Naive B cell (primary cell): ENCODE data around the gene KRTAP10-1. TPM values are rescaled to one million over a fixed set of nuclear protein-coding genes. Genes with fewer than 3 reads are reported as not detected.

ENCODE experiments used
- ATAC-seq, 2 donors: fragments of 150-1000 bp; cut with Tn5 transposase; 2 replicates each; pipeline ENCODE4 v1.10.0; 2021; ENCODE audit warnings: low read depth in 2 of 2, mild to moderate bottlenecking in 2 of 2, moderate library complexity in 2 of 2
- DNase-seq: peaks from one replicate; pipeline ENCODE4 v3.0.0; 2022
- H3K27ac Mint-ChIP-seq, 6 donors: one replicate each; pipeline ENCODE4 v1.8.0; 2020 to 2022; ENCODE audit warnings: mild to moderate bottlenecking in 6 of 6, mixed read lengths in 6 of 6, moderate library complexity in 5 of 6, inconsistent platforms in 2 of 6
- H3K27me3 Mint-ChIP-seq, 3 donors: one replicate each; pipeline ENCODE4 v1.8.0; 2021 to 2022; ENCODE audit warnings: mixed read lengths in 3 of 3, mild to moderate bottlenecking in 1 of 3
- H3K36me3 Mint-ChIP-seq, 2 donors: one replicate each; pipeline ENCODE4 v1.8.0; 2020 to 2022; ENCODE audit warnings: mixed read lengths in 2 of 2, inconsistent platforms in 1 of 2, mild to moderate bottlenecking in 1 of 2
- H3K4me1 Mint-ChIP-seq, 3 donors: one replicate each; pipeline ENCODE4 v1.8.0; 2020 to 2022; ENCODE audit warnings: mixed read lengths in 3 of 3, inconsistent platforms in 1 of 3, mild to moderate bottlenecking in 1 of 3, moderate library complexity in 1 of 3
- H3K4me3 Mint-ChIP-seq, 8 donors: one replicate each; pipeline ENCODE4 v1.8.0; 2020 to 2022; ENCODE audit warnings: mild to moderate bottlenecking in 8 of 8, mixed read lengths in 8 of 8, moderate library complexity in 8 of 8, inconsistent platforms in 2 of 8
- H3K9me3 Mint-ChIP-seq, 7 donors: one replicate each; pipeline ENCODE4 v1.8.0; 2020 to 2022; ENCODE audit warnings: mixed read lengths in 7 of 7, mild to moderate bottlenecking in 5 of 7, inconsistent platforms in 2 of 7, moderate library complexity in 1 of 7
- polyA plus RNA-seq, 6 donors: library from polyadenylated mRNA; unstranded; fragments of 300-500 nt; fragmentation: Illumina TruSeq; gene quantifications; one replicate each; pipeline ENCODE4 v1.2.3, GENCODE V29; 2021; ENCODE audit warnings: low read depth in 6 of 6

Gene KRTAP10-1
- polyA plus RNA-seq, 6 donors from 2014 or later, result not detected

DNA sequence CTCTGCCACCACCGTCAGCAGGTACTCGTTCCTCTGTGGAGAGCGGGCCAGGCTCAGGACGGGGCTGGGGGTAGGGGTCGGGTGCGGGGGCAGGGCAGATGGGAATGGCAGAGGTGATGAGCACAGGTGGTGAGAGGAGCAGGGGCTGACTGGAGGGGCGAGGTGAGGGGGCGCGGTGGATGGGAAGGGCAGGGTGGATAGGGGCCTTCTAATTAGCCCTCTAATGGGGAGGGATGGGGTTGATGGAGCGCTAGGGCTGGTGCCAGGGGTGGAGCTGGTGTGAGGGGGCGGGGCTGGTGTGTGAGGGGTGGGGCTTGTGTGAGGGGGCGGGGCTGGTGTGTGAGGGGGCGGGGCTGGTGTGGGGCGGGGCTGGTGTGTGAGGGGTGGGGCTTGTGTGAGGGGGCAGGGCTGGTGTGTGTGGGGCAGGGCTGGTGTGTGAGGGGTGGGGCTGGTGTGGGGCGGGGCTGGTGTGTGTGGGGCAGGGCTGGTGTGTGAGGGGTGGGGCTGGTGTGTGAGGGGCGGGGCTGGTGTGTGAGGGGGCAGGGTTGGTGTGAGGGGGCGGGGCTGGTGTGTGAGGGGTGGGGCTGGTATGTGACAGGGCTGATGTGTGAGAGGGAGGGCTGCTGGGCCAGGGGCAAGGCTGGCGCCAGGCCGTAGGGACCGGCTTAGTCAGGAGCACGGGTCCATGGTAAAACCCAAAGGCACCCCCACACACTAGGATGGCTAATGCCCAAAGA is 5.9 kb downstream of the KRTAP10-1 start:
- Mint-ChIP-seq H3K4me1 (no peaks in the 10 kb centered on the region), H3K36me3 (no peaks in the 10 kb centered on the region), H3K27me3 (peaks cover 21 to 59% (median 40%) of the 10 kb centered on the region in 3 donors), H3K9me3 (peaks cover 0 to 4% (median 0%) of the 10 kb centered on the region in 7 donors), H3K4me3 (no peak overlapping the region), H3K27ac (no peak overlapping the region)
- no peak for ATAC-seq
- DNase-seq, result no peak

GRCh38 chr21:44533121-44533890 is 6.7 kb downstream of the KRTAP10-1 start:
- H3K9me3 Mint-ChIP-seq, result peaks cover 0 to 4% (median 0%) of the 10 kb centered on the region in 7 donors
- no peaks in the 10 kb centered on the region for H3K36me3 Mint-ChIP-seq
- H3K4me3 Mint-ChIP-seq, result no peak overlapping the region
- ATAC-seq, result no peak
- peaks cover 21 to 55% (median 32%) of the 10 kb centered on the region in 3 donors for H3K27me3 Mint-ChIP-seq
- no peak for DNase-seq
- H3K4me1 Mint-ChIP-seq, result no peaks in the 10 kb centered on the region
- no peak overlapping the region for H3K27ac Mint-ChIP-seq

DNA sequence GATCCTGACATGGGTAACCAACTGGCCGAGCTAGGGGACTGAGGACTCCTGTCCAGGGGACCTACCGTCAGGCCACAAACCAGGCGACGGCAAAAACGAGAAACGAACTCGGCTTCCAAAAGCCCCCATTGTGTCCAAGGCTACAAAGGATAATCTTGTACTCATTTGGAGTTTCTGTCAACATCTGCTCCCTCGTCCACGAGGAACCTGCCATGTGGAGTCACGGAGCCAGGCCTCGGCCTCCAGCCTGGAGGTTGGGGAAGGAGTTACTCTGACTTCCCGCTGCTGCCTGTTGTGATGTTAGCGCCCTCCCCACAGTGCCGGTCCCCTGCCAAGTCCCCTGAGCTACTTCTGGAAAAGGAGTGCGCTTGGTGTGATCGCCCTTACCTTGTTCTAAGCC is 7.3 kb downstream of the KRTAP10-1 start:
- peaks cover 0 to 4% (median 0%) of the 10 kb centered on the region in 7 donors for H3K9me3 Mint-ChIP-seq
- no peak overlapping the region for H3K27ac Mint-ChIP-seq
- no peak for DNase-seq
- no peak overlapping the region for H3K4me3 Mint-ChIP-seq
- H3K36me3 Mint-ChIP-seq, result no peaks in the 10 kb centered on the region
- peaks cover 21 to 49% (median 28%) of the 10 kb centered on the region in 3 donors for H3K27me3 Mint-ChIP-seq
- H3K4me1 Mint-ChIP-seq, result no peaks in the 10 kb centered on the region
- no peak for ATAC-seq

GRCh38 chr21:44531606-44532564 is 8.1 kb downstream of the KRTAP10-1 start:
- Mint-ChIP-seq H3K9me3 (peaks cover 0 to 4% (median 0%) of the 10 kb centered on the region in 7 donors), H3K4me1 (no peaks in the 10 kb centered on the region), H3K36me3 (no peaks in the 10 kb centered on the region), H3K27ac (peak overlapping the region in 1 of 6 donors; percentile 66), H3K27me3 (peaks cover 14 to 41% (median 20%) of the 10 kb centered on the region in 3 donors), H3K4me3 (no peak overlapping the region)
- DNase-seq, result no peak
- no peak for ATAC-seq

DNA sequence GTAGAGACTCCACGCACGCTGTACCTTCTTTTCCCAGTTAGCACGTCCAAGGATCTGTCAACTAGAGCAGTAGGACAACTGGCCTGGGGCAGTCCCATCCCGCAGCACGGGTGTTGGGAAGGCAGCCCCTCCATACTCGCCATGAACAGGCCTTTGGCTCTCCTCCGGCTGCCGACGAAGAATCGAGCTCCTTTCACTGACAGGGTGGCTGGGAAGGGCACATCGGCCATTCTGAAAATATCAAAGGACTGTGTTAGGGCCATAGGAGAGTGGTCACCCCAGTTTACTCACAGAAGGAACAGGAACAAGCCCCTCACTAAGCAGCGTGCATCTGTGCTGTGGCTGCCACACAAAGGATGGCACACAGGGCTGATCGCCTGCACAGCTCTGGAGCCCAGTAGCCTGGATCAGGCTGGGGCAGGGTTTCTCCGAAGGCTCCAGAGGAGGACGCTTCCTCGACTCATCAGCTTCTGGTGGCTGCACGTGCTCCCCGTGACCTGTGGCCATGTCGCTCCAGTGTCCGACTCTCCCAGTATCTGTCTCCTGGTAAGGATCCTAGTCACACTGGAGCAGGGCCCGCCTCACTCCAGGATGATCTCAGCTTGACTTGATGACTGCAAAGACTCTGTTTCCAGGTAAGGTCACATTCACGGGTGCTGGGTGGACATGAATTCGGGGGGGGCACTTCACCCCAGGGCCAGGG is 8.9 kb downstream of the KRTAP10-1 start:
- ATAC-seq, result no peak
- Mint-ChIP-seq H3K9me3 (peaks cover 0 to 4% (median 0%) of the 10 kb centered on the region in 7 donors), H3K27ac (no peak overlapping the region), H3K36me3 (no peaks in the 10 kb centered on the region), H3K4me3 (no peak overlapping the region), H3K4me1 (no peaks in the 10 kb centered on the region), H3K27me3 (peaks cover 6 to 37% (median 19%) of the 10 kb centered on the region in 3 donors)
- no peak for DNase-seq

- DNase-seq (no peak), ATAC-seq (no peak)
- Mint-ChIP-seq H3K4me1 (no peaks in the 10 kb centered on the region), H3K36me3 (no peaks in the 10 kb centered on the region), H3K27ac (peak overlapping the region in 1 of 6 donors; percentile 94), H3K4me3 (peak overlapping the region in 1 of 8 donors; percentile 61), H3K27me3 (peaks cover 5 to 36% (median 19%) of the 10 kb centered on the region in 3 donors), H3K9me3 (peaks cover 0 to 4% (median 0%) of the 10 kb centered on the region in 7 donors)
Measured at GRCh38 chr21:44530221-44530902, 9.6 kb downstream of the KRTAP10-1 start.

DNA sequence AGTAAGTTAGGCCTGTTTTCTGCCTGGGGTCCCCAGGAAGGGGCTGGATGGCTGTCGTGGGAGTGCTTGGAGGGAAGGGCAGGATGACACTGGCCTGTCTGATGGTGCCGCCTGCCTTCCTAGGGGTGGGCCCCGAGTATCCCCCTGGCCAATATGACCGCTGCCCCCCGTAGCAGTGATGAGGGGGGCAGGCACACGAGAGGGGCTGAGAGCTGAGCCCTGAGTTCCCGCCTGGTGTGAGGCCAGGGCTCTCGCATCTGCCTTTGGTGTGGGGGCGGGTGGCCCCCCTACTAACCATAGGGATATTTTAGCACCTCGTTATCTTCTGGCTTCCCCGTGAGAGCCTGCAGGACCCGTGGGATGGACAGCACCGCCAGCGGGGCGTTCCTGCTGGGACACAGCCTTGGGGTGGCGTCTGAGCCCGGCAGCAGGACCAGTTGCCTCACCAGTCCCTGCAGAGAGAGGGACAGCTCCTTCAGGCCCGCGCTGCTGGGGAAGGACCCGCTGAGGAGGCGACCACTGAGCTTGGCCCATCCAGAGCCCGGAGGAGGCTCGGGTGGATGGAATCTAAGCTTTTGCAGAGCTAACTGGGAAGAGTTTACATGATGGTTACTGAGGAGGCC is 10.4 kb downstream of the KRTAP10-1 start:
- H3K27ac Mint-ChIP-seq, result peak overlapping the region in 1 of 6 donors; percentile 94
- no peaks in the 10 kb centered on the region for H3K36me3 Mint-ChIP-seq
- peaks cover 0 to 3% (median 0%) of the 10 kb centered on the region in 7 donors for H3K9me3 Mint-ChIP-seq
- peaks cover 5 to 31% (median 19%) of the 10 kb centered on the region in 3 donors for H3K27me3 Mint-ChIP-seq
- no peak overlapping the region for H3K4me3 Mint-ChIP-seq
- no peaks in the 10 kb centered on the region for H3K4me1 Mint-ChIP-seq
- ATAC-seq (no peak), DNase-seq (no peak)

DNA sequence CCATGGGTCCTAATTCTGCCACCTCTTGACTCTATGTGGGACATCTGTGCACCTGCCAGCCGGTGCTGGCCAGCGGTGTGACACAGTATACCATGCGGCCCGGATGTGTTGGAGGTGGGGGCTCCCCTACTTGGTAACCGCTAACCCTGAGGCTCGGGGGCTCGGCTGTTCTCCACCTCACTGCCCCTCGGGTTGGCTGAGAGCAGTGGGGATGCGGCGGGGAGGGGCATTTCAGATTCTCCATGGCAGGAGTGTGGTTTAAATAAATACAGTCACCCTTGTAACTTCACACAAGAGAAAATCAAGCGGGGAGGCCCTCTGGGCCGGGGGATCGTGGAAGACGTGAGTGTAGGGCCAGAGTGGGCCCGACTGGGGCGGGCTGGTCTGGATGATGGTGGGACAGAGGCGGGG is 11.0 kb downstream of the KRTAP10-1 start:
- Mint-ChIP-seq H3K4me3 (no peak overlapping the region), H3K27ac (peak overlapping the region in 1 of 6 donors; percentile 42), H3K9me3 (peaks cover 0 to 3% (median 0%) of the 10 kb centered on the region in 7 donors), H3K4me1 (no peaks in the 10 kb centered on the region), H3K27me3 (peaks cover 5 to 30% (median 19%) of the 10 kb centered on the region in 3 donors), H3K36me3 (no peaks in the 10 kb centered on the region)
- ATAC-seq (no peak), DNase-seq (no peak)

DNA sequence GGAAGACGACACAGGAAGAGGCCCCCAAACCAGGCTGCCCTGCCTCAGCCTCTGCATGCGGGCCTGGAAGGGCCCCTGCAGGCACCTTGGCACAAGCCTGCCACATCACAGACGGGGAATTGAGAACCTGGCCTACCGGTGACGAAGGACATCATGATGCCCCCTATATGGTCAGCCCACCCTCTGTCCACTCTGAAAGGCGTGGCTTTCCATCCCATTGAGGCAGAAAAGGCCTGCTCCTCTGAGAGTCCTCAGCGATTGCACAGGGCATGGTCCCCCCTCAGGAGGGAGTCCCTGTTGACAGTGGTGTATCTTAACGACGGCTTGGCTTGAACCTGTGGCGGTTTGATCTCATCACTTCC is 11.4 kb downstream of the KRTAP10-1 start:
- H3K4me3 Mint-ChIP-seq, result no peak overlapping the region
- H3K27ac Mint-ChIP-seq, result no peak overlapping the region
- no peaks in the 10 kb centered on the region for H3K36me3 Mint-ChIP-seq
- no peak for DNase-seq
- H3K4me1 Mint-ChIP-seq, result no peaks in the 10 kb centered on the region
- H3K9me3 Mint-ChIP-seq, result peaks cover 0 to 3% (median 0%) of the 10 kb centered on the region in 7 donors
- H3K27me3 Mint-ChIP-seq, result peaks cover 5 to 30% (median 19%) of the 10 kb centered on the region in 3 donors
- ATAC-seq, result no peak

DNA sequence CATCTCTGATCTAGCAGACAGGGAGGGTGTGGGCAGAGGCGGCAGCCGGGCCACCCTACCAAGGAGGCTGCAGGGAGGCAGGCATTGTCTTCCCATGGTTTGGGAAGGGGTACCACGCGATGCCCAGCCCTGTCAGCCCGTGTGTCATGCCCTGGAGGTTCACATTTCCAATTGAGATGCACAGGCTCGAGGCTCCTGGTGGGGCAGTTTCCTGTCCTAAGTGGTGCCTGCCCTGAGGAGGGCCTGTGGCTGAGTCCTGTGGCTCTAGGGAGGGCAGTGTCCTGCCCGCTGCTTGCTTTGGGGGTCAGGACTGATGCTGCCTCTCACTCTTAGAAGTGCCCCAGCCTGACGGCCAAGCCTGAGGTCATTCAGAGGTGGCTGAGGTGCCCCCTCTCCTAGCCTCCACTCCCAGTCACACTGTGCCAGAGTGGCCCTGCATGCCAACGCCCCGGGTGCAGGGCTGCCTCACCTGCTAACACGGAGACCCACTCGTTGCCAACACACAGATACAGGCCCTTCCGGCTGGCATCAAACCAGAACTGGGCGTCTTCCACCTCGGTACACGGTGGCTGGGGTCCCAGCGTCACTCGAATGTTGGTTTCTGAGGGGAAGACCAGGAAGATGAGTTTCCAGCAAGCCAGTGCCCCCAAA is 11.9 kb downstream of the KRTAP10-1 start:
- peaks cover 0 to 3% (median 0%) of the 10 kb centered on the region in 7 donors for H3K9me3 Mint-ChIP-seq
- no peak for DNase-seq
- no peaks in the 10 kb centered on the region for H3K4me1 Mint-ChIP-seq
- H3K36me3 Mint-ChIP-seq, result no peaks in the 10 kb centered on the region
- H3K27me3 Mint-ChIP-seq, result peaks cover 5 to 30% (median 19%) of the 10 kb centered on the region in 3 donors
- H3K27ac Mint-ChIP-seq, result peak overlapping the region in 1 of 6 donors; percentile 59
- ATAC-seq, result no peak
- H3K4me3 Mint-ChIP-seq, result no peak overlapping the region

GRCh38 chr21:44527156-44527982 is 12.6 kb downstream of the KRTAP10-1 start:
- H3K27ac Mint-ChIP-seq, result no peak overlapping the region

More at GRCh38 chr21:44527156-44527982, 12.6 kb downstream of the KRTAP10-1 start:
- H3K36me3 Mint-ChIP-seq, result no peaks in the 10 kb centered on the region
- no peaks in the 10 kb centered on the region for H3K4me1 Mint-ChIP-seq
- peaks cover 5 to 30% (median 19%) of the 10 kb centered on the region in 3 donors for H3K27me3 Mint-ChIP-seq
- DNase-seq (no peak), ATAC-seq (no peak)
- no peak overlapping the region for H3K4me3 Mint-ChIP-seq
- H3K9me3 Mint-ChIP-seq, result peaks cover 0 to 3% (median 0%) of the 10 kb centered on the region in 7 donors
